ENCODE data around the gene ARL5C. TPM values are rescaled to one million over a fixed set of nuclear protein-coding genes. Genes with fewer than 3 reads are reported as not detected.

ARL5C gene
- polyA plus RNA-seq, 1 donor (not counting 4 experiments of a cell fraction or from before 2014, with no cell fraction given), result not detected

DNA sequence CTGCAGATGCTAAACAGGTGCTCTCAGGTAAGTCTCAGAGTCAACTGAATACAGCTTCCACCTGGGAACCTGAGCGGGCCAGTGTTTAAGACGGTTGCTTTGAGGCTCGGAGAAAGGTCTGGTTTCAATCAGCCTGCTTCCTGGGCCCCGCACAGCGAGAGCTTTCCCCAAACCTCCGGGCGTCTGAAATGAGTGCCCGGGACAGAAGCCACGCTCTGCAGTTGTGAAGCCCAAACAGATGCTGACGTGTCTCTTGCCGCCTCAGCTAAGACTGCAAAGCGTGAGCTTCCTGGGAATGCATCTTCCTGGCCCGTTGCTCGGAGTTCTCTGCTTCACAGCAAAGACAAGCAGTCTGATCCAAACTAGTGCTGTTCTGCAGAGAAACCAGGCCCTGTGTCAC lies 51.2 kb downstream of the ARL5C start:
- Histone ChIP-seq H4K20me1 (ENCODE audit: control insufficient read depth, extremely low read depth, insufficient read depth, low read length) (no peaks in the 10 kb centered on the region), H3K79me2 (ENCODE audit: control insufficient read depth, insufficient read depth, low read length) (no peaks in the 10 kb centered on the region), H3K9me3 (ENCODE audit: control insufficient read depth, low read depth, low read length) (no peaks in the 10 kb centered on the region), H3K4me1 (ENCODE audit: control insufficient read depth, extremely low read depth, insufficient read depth, low read length) (no peaks in the 10 kb centered on the region), H3K4me2 (ENCODE audit: control insufficient read depth, extremely low read depth, insufficient read depth, low read depth, low read length) (no peak overlapping the region), H3K4me3 (ENCODE audit: control insufficient read depth in 2 of 3, extremely low read depth in 1 of 3, insufficient read depth in 2 of 3, low read depth in 1 of 3, low read length in 3 of 3) (no peak overlapping the region), H3K27me3 (ENCODE audit: control insufficient read depth, extremely low read depth, insufficient read depth, low read length) (peaks cover 5% of the 10 kb centered on the region), H3K27ac (ENCODE audit: control insufficient read depth, insufficient read depth, low read length) (no peak overlapping the region), H3K9ac (ENCODE audit: control insufficient read depth, extremely low read depth, insufficient read depth, low read length) (no peak overlapping the region), H3K9me1 (ENCODE audit: control insufficient read depth, extremely low read depth, insufficient read depth, low read length) (no peaks in the 10 kb centered on the region), H3K36me3 (ENCODE audit: control insufficient read depth in 2 of 2, extremely low read depth in 1 of 2, insufficient read depth in 2 of 2, low read length in 2 of 2) (no peaks in the 10 kb centered on the region), H2AFZ (ENCODE audit: control insufficient read depth, low read length) (no peak overlapping the region)
- FAIRE-seq (no peak), DNase-seq (ENCODE audit: low read depth, low spot score) (no peak)
- TF ChIP-seq, protein P1, sequence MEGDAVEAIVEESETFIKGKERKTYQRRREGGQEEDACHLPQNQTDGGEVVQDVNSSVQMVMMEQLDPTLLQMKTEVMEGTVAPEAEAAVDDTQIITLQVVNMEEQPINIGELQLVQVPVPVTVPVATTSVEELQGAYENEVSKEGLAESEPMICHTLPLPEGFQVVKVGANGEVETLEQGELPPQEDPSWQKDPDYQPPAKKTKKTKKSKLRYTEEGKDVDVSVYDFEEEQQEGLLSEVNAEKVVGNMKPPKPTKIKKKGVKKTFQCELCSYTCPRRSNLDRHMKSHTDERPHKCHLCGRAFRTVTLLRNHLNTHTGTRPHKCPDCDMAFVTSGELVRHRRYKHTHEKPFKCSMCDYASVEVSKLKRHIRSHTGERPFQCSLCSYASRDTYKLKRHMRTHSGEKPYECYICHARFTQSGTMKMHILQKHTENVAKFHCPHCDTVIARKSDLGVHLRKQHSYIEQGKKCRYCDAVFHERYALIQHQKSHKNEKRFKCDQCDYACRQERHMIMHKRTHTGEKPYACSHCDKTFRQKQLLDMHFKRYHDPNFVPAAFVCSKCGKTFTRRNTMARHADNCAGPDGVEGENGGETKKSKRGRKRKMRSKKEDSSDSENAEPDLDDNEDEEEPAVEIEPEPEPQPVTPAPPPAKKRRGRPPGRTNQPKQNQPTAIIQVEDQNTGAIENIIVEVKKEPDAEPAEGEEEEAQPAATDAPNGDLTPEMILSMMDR (optimal IDR thresholded peaks at IDR 0.05 in 1 of 3, IDR thresholded peaks at IDR 0.05 in 1 of 3, conservative IDR thresholded peaks at IDR 0.05 in 1 of 3; ENCODE audit: extremely low read depth in 1 of 3, insufficient read depth in 2 of 3, low read length in 3 of 3), result no peak
- dilution Hi-C loops (cut with MboI; ENCODE audit: extremely low pct_ligation_motif_present, low sequenced_read_pairs), result no loop called here

DNA sequence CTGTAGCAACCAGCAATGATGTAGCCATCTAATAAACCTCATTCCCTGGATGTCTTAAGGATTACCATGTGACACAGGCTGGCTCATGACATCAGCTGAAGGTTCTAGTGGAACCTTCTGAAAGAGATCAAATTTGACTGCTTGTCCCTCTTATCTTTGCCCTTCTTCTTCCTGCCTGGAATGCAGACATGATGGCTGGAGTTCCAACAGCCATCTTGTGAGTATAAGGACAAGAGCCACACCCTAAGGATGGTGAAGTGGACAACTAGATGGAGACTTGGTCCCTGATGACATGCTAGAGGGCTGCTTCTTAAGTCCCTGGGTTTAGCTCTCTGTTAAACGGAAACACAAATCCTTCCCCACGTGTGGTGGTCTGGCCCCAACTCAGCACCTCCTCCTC lies 52.1 kb downstream of the ARL5C start:
- no peak for DNase-seq (ENCODE audit: low read depth, low spot score)
- Histone ChIP-seq H3K9ac (ENCODE audit: control insufficient read depth, extremely low read depth, insufficient read depth, low read length) (no peak overlapping the region), H3K4me3 (ENCODE audit: control insufficient read depth in 2 of 3, extremely low read depth in 1 of 3, insufficient read depth in 2 of 3, low read depth in 1 of 3, low read length in 3 of 3) (no peak overlapping the region), H4K20me1 (ENCODE audit: control insufficient read depth, extremely low read depth, insufficient read depth, low read length) (no peaks in the 10 kb centered on the region), H2AFZ (ENCODE audit: control insufficient read depth, low read length) (no peak overlapping the region), H3K27me3 (ENCODE audit: control insufficient read depth, extremely low read depth, insufficient read depth, low read length) (peaks cover 5% of the 10 kb centered on the region), H3K79me2 (ENCODE audit: control insufficient read depth, insufficient read depth, low read length) (no peaks in the 10 kb centered on the region), H3K4me2 (ENCODE audit: control insufficient read depth, extremely low read depth, insufficient read depth, low read depth, low read length) (no peak overlapping the region), H3K4me1 (ENCODE audit: control insufficient read depth, extremely low read depth, insufficient read depth, low read length) (no peaks in the 10 kb centered on the region), H3K27ac (ENCODE audit: control insufficient read depth, insufficient read depth, low read length) (no peak overlapping the region), H3K36me3 (ENCODE audit: control insufficient read depth in 2 of 2, extremely low read depth in 1 of 2, insufficient read depth in 2 of 2, low read length in 2 of 2) (no peaks in the 10 kb centered on the region), H3K9me1 (ENCODE audit: control insufficient read depth, extremely low read depth, insufficient read depth, low read length) (no peaks in the 10 kb centered on the region), H3K9me3 (ENCODE audit: control insufficient read depth, low read depth, low read length) (no peaks in the 10 kb centered on the region)
- TF ChIP-seq EZH2 (IDR thresholded peaks at IDR 0.05; ENCODE audit: low read length), result no peak
- TF ChIP-seq, protein P1 (optimal IDR thresholded peaks at IDR 0.05 in 1 of 3, IDR thresholded peaks at IDR 0.05 in 1 of 3, conservative IDR thresholded peaks at IDR 0.05 in 1 of 3; ENCODE audit: extremely low read depth in 1 of 3, insufficient read depth in 2 of 3, low read length in 3 of 3), result no peak
- no peak for FAIRE-seq
- dilution Hi-C loops (cut with MboI; ENCODE audit: extremely low pct_ligation_motif_present, low sequenced_read_pairs), result no loop called here
